Transverse colon (tissue), 4 donors: Measurements from ENCODE around the gene RSAD2. TPM values are rescaled to one million over a fixed set of nuclear protein-coding genes. Genes with fewer than 3 reads are reported as not detected.

Experiments used
- DNase-seq: peaks from one replicate; pipeline ENCODE4 v3.0.0-alpha.2; 2019
- H3K27ac ChIP-seq, 4 donors: fragments of 200-600 bp; sonication (generic); 2 replicates each; pipeline ENCODE4 v1.5.1; 2016 to 2018; ENCODE audit warnings: inconsistent platforms in 4 of 4
- H3K27me3 ChIP-seq: fragments of 200-600 bp; sonication (generic); 2 replicates; pipeline ENCODE4 v1.5.1; 2017; ENCODE audit warnings: inconsistent platforms
- H3K36me3 ChIP-seq, 4 donors: fragments of 200-600 bp; sonication (generic); 2 replicates each; pipeline ENCODE4 v1.5.1; 2017 to 2019; ENCODE audit warnings: inconsistent platforms in 4 of 4
- H3K4me1 ChIP-seq, 4 donors: fragments of 200-600 bp; sonication (generic); 2 replicates each; pipeline ENCODE4 v1.5.1; 2017 to 2020; ENCODE audit warnings: inconsistent platforms in 4 of 4
- H3K4me3 ChIP-seq, 4 donors: fragments of 200-600 bp; sonication (generic); 1 replicate in 1 of 4; 2 replicates in 3 of 4; pipeline versions ENCODE4 v1.5.1 to v1.6.1; 2017 to 2019; ENCODE audit warnings: inconsistent platforms in 4 of 4
- H3K9me3 ChIP-seq, 2 donors: fragments of 200-600 bp; sonication (generic); 2 replicates each; pipeline ENCODE4 v1.5.1; 2017 to 2019; ENCODE audit warnings: inconsistent platforms in 2 of 2
- EP300 ChIP-seq: sonication (generic); formaldehyde crosslinking; IDR thresholded peaks from one replicate; pipeline ENCODE4 v1.6.1; 2017; ENCODE audit warnings: antibody characterized with exemption, low read depth
- POLR2A ChIP-seq: fragments of 450-650 bp; IDR thresholded peaks from one replicate; pipeline ENCODE4 v1.6.1; 2016; ENCODE audit warnings: antibody characterized with exemption, mild to moderate bottlenecking, moderate library complexity
- POLR2AphosphoS5 ChIP-seq, 3 donors: sonication (generic); formaldehyde crosslinking; IDR thresholded peaks; one replicate each; pipeline ENCODE4 v1.6.1; 2016; ENCODE audit warnings: antibody characterized with exemption in 3 of 3
- WGBS, 2 donors: methylation state at CpG; one replicate each; pipeline ENCODE4 v1.1.5; 2018; ENCODE audit warnings: low coverage in 1 of 2; 5-methylcytosine and 5-hydroxymethylcytosine counted together
- in situ Hi-C, 4 donors: fragments of 200-750 bp; cut with MboI; loops; one replicate each; pipeline versions ENCODE4 v1.15.0 to v1.15.1; 2017; ENCODE audit warnings: low sequenced_read_pairs in 3 of 4, low pct_ligation_motif_present in 1 of 4, low pct_unique_long_range_greater_than_20kb in 1 of 4
- intact Hi-C: fragments of 100-400 bp; cut with DNase I; formaldehyde crosslinking; loops from one replicate; pipeline ENCODE4 v1.15.1; 2023; ENCODE audit warnings: low total_unique reads
- total RNA-seq, 4 donors: library from RNA; depleted of rRNA; stranded (reverse); fragments of >200 nt; gene quantifications; one replicate each; pipeline ENCODE4 v1.1.0, GENCODE V29; 2016
- TF ChIP-seq, protein P1 (sequence below), 5 experiments: fragments of 200-600 bp in 3 of 5; fragments of 450-650 bp in 2 of 5; sonication (generic) in 3 of 5; IDR thresholded peaks; 1 replicate in 2 of 5; 2 replicates in 3 of 5; pipeline ENCODE4 v1.5.1; 2016 to 2017; ENCODE audit warnings: antibody characterized with exemption in 5 of 5, inconsistent platforms in 3 of 5, mild to moderate bottlenecking in 2 of 5, moderate library complexity in 1 of 5

RSAD2 gene
- total RNA-seq, 4 donors from 2014 or later = 4.2 to 7.1 (median 5.4) TPM; not detected in 1

DNA sequence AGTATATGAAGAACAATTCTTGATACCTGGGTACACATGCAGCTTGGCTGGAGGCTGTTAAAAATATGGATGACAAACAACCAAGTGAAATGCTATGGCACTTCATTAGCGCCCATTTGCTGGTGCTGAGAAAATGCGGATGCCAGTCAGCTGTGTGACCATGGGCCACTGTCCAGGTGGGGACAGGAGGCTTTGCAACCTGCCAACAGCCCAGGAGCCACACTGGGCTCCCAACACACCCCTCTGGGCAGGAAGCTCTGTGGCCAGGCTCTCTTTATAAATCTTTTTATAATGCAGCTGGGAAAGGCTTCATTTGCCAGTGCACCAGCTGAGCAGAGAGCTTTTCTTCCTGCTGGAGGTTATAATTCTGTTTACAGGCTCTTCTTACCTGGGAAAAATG is 59.6 kb downstream of the RSAD2 start:
- TF ChIP-seq POLR2AphosphoS5 (IDR thresholded peaks at IDR 0.05) (no peak), POLR2A (no peak), EP300 (no peak)
- TF ChIP-seq, protein P1, sequence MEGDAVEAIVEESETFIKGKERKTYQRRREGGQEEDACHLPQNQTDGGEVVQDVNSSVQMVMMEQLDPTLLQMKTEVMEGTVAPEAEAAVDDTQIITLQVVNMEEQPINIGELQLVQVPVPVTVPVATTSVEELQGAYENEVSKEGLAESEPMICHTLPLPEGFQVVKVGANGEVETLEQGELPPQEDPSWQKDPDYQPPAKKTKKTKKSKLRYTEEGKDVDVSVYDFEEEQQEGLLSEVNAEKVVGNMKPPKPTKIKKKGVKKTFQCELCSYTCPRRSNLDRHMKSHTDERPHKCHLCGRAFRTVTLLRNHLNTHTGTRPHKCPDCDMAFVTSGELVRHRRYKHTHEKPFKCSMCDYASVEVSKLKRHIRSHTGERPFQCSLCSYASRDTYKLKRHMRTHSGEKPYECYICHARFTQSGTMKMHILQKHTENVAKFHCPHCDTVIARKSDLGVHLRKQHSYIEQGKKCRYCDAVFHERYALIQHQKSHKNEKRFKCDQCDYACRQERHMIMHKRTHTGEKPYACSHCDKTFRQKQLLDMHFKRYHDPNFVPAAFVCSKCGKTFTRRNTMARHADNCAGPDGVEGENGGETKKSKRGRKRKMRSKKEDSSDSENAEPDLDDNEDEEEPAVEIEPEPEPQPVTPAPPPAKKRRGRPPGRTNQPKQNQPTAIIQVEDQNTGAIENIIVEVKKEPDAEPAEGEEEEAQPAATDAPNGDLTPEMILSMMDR (IDR thresholded peaks at IDR 0.05) = no peak
- Histone ChIP-seq H3K27me3 (no peaks in the 10 kb centered on the region), H3K27ac (no peak overlapping the region), H3K36me3 (no peaks in the 10 kb centered on the region), H3K4me1 (no peaks in the 10 kb centered on the region), H3K9me3 (no peaks in the 10 kb centered on the region), H3K4me3 (no peak overlapping the region)
- intact Hi-C loops = no loop called here
- in situ Hi-C loops = no loop called here
- WGBS, 2 donors = 80 to 98% methylated on average over 1 to 2 of the region's 2 CpGs
- no peak for DNase-seq

DNA sequence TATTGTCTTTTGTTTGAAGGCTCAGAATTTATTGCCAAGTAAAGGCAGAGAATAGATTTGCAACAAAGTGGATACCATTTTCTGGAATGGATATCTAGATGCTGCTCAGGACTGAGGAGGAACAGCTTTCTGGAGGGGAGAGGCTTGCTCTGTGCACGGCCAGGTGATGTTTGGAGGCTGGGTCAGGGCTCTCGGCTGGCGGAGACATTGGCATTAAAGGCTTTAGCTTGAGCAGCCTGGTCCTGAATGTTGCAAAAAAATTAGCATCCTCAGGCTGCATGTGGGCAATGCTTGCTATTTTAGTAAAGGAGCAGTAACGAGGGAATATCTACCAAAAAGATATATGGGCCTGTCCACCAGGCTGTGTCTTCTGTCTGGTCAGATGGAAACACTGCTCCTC is 60.0 kb downstream of the RSAD2 start:
- Histone ChIP-seq H3K36me3 (no peaks in the 10 kb centered on the region), H3K27ac (no peak overlapping the region), H3K4me1 (no peaks in the 10 kb centered on the region), H3K27me3 (no peaks in the 10 kb centered on the region), H3K4me3 (no peak overlapping the region), H3K9me3 (no peaks in the 10 kb centered on the region)
- TF ChIP-seq EP300 (no peak), POLR2A (no peak), POLR2AphosphoS5 (IDR thresholded peaks at IDR 0.05) (no peak)
- TF ChIP-seq, protein P1 (IDR thresholded peaks at IDR 0.05) = no peak
- in situ Hi-C loops = no loop called here
- DNase-seq = no peak
- WGBS, 2 donors = 92 to 100% methylated on average over 1 to 4 of the region's 4 CpGs
- intact Hi-C loops = no loop called here

DNA sequence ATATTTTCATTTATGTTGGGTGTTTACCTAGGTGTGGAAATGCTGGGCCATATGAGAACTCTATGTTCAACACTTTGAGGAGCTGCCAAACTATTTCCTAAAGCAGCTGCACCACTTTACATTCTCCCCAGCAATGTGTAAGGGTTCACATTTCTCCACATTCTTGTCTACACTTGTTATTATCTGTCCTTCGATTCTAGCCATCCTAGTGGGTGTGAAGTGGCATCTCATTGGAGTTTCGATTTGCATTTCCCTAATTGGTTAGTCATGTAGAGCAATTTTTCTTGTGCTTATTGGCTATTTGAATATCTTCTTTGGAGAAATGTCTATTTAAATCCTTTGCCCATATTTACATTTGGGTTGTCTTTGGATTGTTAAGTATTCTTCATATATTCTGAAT is 61.5 kb downstream of the RSAD2 start:
- 90 to 91% methylated on average over 2 of the region's 2 CpGs for WGBS, 2 donors
- intact Hi-C loops = no loop called here

DNA sequence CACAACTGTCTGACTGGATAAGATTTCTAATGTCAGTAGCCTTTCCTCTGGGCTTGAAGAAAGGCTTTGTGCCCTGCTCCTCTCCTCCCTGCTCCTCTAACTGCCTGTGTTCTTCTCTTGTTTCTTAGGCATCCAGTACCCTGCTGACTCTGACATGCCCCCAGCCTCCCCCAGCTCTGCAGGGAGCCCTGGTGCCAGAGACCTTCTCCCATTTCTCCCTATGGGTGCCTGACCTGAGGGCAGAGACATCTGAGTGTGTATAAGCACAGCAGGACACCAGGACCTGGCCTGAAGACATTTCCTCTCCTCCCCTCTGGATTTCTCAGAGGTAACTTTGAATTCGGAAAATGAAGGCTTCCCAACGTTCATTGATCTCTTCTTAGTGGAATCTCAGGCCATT is 63.2 kb downstream of the RSAD2 start:
- no peaks in the 10 kb centered on the region for H3K36me3 ChIP-seq
- peaks cover 0 to 3% (median 0%) of the 10 kb centered on the region in 4 donors for H3K4me1 ChIP-seq
- no peaks in the 10 kb centered on the region for H3K27me3 ChIP-seq
- no peak for DNase-seq
- TF ChIP-seq POLR2A = no peak
- TF ChIP-seq EP300 = no peak
- TF ChIP-seq, protein P1 (IDR thresholded peaks at IDR 0.05) = no peak
- TF ChIP-seq POLR2AphosphoS5 (IDR thresholded peaks at IDR 0.05) = no peak
- no peaks in the 10 kb centered on the region for H3K9me3 ChIP-seq
- no peak overlapping the region for H3K4me3 ChIP-seq
- in situ Hi-C loops = no loop called here
- WGBS, 2 donors = 88% methylated on average over 2 of the region's 2 CpGs
- intact Hi-C loops = no loop called here
- no peak overlapping the region for H3K27ac ChIP-seq

More for the DNA sequence above, 61.5 kb downstream of the RSAD2 start:
- H3K36me3 ChIP-seq = no peaks in the 10 kb centered on the region
- no peaks in the 10 kb centered on the region for H3K4me1 ChIP-seq
- no peaks in the 10 kb centered on the region for H3K27me3 ChIP-seq
- no peak for TF ChIP-seq EP300
- H3K9me3 ChIP-seq = no peaks in the 10 kb centered on the region
- no peak overlapping the region for H3K27ac ChIP-seq
- in situ Hi-C loops = no loop called here
- DNase-seq = no peak
- no peak overlapping the region for H3K4me3 ChIP-seq

GRCh38 chr2:6941299-6942046 is 63.9 kb downstream of the RSAD2 start:
- Histone ChIP-seq H3K36me3 (no peaks in the 10 kb centered on the region), H3K27ac (no peak overlapping the region), H3K9me3 (no peaks in the 10 kb centered on the region), H3K27me3 (no peaks in the 10 kb centered on the region), H3K4me1 (peaks cover 0 to 3% (median 0%) of the 10 kb centered on the region in 4 donors), H3K4me3 (no peak overlapping the region)
- DNase-seq = no peak
- intact Hi-C loops (no loop called here), in situ Hi-C loops (no loop called here)
- TF ChIP-seq EP300 (no peak), POLR2AphosphoS5 (IDR thresholded peaks at IDR 0.05) (no peak), POLR2A (no peak)
- TF ChIP-seq, protein P1 (IDR thresholded peaks at IDR 0.05) = no peak
- 86 to 92% methylated on average over 8 to 10 of the region's 10 CpGs for WGBS, 2 donors
